GM18520 (cell line): ENCODE results near the gene THAP4.
A peak's percentile ranks its signal among the peaks of the same experiment; 100 is the strongest.

Experiments used
- ATAC-seq: cut with Tn5 transposase; IDR thresholded peaks from one replicate; pipeline ENCODE4 v1.9.1; 2021; ENCODE audit not compliant: unreplicated experiment

The THAP4 gene, protein sequence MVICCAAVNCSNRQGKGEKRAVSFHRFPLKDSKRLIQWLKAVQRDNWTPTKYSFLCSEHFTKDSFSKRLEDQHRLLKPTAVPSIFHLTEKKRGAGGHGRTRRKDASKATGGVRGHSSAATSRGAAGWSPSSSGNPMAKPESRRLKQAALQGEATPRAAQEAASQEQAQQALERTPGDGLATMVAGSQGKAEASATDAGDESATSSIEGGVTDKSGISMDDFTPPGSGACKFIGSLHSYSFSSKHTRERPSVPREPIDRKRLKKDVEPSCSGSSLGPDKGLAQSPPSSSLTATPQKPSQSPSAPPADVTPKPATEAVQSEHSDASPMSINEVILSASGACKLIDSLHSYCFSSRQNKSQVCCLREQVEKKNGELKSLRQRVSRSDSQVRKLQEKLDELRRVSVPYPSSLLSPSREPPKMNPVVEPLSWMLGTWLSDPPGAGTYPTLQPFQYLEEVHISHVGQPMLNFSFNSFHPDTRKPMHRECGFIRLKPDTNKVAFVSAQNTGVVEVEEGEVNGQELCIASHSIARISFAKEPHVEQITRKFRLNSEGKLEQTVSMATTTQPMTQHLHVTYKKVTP

GRCh38 chr2:241637018-241637794, at the start of gene THAP4, which contains the start of gene ATG4B:
Gene THAP4 (minus strand): TSS chr2:241637158. CDS start chr2:241637017, 141 bp downstream.
Gene ATG4B (plus strand): TSS chr2:241637693. CDS start chr2:241637715, 22 bp downstream.
- ATAC-seq, result peak; percentile 60

DNA sequence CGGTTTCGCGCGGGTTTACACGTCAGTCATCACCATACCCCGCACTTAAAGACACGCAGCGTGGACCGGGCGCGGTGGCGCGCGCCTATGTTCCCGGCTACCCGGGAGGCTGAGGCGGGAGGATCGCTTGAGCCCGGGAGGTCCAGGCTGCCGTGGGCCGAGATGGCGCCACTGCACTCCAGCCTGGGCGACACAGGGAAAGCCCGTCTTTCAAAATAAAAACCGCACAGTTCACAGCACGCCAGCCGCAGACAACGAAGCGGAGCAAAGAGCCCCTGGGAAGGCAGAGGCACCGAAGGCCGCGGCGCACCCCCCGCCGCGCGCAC, 49.3 kb upstream of the THAP4 start:
- no peak for ATAC-seq

DNA sequence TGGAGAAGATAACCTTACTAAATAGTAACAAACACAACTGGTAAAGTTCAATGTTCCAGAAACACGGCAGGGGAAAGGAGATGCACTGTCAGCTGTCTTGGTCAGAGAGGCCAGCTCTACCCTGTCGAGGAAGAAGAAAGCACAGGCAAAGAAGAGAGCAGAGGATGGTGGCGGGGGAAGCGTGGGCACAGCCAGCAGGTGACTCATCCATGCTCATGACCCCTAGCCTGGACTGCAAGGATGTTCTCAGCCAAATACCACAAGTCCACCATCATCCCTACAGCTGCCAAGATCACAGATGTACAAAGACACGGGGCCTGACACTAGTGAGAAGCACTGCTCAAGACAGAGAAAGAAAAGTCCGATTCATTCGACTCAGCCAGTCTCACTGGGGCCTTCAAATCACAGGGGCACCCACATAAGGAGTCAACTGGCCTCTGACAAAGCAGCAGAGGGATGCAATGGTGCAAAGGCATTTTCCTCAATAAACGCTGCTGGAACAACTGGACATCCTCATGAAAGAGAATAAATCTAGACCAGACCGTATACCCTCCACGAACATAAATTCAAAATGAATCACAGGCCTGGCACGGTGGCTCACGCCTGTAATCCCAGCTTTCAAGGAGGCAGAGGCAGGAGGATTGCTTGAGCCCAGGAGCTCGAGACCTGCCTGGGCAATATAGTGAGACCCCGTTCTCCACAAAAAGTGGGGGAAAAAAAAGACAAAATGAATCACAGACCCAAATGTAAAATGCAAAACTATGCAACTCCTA, 44.1 kb upstream of the THAP4 start:
- ATAC-seq, result no peak

GRCh38 chr2:241680044-241680443, 43.1 kb upstream of the THAP4 start:
- no peak for ATAC-seq

DNA sequence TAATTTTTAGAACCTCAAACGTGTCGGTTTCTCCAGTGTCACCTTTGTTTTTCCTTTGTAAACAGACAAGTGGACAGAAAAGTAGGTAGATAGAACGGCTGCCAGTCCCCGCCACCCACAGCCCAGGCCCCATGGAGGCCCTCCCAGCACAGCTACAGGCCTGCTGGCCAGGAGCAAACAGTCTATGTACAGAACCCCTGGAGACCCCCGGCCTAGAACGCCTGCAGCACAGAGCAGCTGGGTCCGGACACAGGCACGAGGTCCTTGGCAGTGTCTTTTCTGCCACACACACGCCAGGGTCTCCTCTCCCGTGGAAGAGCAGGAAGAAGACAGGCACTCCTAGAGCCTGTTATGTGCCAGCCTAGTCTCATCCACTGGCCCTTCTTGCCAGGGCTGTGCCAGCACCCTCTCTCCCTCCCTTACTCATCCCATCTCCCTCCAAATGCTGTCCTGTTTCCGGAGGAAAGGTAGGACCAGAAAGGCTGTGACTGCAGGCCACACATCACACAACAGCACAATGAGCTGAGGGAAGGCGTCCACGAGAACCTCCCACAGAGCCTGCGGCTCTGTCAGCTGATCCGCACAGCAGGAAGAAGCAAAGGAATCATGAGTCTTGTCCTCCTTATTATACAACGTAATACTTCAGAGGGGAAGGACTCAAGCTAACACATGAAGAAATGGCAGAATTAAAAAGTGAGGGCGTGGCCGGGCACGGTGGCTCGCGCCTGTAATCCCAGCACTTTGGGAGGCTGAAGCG, 42.0 kb upstream of the THAP4 start:
- no peak for ATAC-seq

- no peak for ATAC-seq
Measured at GRCh38 chr2:241678307-241678706, 41.3 kb upstream of the THAP4 start.

- no peak for ATAC-seq
Measured at GRCh38 chr2:241677392-241677791, 40.4 kb upstream of the THAP4 start.

- ATAC-seq, result no peak
Measured at GRCh38 chr2:241676665-241677064, 39.7 kb upstream of the THAP4 start.

DNA sequence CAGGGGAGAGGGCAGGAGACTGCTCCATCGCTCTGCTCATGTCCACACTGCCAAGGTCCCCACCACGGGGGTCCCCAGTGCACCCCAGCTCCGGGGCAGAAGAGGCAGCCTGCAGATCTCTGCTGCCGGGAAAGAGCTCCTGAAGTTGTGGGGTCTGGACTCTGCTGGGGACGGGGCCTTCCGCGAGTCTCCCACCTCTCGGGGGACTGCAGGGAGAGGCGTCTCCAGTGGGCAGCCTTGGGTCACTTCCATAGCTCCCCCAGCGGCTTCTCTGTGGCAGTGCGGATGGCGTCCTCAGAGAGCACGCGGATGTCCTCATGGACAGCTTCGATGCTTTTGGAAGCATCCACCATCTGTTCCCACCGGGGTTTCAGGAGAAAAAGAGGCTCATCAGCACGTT, 38.9 kb upstream of the THAP4 start:
- ATAC-seq, result no peak

- ATAC-seq, result no peak
Measured at GRCh38 chr2:241673797-241674725, 37.1 kb upstream of the THAP4 start.

DNA sequence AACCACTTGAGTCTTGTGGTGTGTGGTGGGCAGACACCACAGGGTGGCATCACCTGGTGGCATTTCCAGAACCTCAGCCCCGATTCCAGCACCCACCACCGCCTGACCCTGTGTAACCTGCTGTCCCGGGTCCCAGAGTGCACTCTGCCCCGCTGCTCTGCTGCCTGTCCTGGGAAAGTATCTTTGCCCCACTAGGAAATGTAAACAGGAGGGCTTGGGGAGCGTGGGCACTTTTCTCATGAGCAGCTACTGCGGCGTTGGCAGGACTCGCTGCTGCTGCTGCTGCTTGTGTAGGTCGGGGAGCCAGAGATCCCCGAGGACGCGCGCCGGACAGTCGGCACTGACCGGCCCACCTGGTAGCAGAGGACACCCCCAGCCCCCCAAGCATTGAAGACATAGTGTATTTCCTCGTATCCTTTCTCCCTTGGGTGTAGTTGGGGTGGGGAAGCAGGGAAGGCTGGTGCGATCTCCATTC, 36.3 kb upstream of the THAP4 start:
- no peak for ATAC-seq

- no peak for ATAC-seq
Measured at GRCh38 chr2:241672243-241673188, 35.6 kb upstream of the THAP4 start.

DNA sequence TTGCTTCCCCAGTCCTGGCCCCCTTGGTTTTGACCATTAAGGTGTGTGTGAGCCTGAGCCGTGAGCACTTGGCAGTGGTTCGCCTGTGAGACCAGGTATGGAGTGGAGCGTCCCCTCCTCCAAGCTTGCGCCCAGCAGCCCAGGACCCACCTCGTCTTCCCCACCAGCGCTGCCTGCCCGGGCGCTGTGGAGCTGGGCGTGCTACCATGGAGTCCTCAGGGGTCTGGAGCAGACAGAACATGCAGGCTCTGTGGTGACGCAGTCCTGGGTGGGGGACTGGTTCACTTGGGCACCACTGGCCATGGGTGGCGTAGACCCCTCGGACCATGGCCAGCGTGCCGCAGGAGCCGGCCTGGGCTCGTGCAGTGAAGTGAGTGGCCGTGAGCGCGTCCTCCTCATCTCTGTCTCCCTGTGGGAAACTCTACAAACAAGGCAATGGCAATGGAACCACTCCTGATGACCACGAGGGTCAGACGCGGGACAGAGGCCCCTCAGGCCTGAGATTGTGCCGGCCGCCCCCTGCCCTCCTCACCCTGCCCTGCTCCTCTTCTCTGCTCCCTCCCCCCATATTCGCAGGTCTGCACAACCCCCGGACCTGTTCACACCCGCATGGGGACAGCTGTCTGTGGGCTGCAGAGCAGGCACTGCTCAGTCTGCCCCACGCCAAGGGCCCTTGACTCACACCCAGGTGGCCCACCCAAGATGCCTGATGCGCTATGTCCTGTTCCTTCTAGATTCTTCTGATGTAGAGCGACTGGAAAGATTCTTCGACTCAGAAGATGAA, 34.7 kb upstream of the THAP4 start:
- no peak for ATAC-seq

- no peak for ATAC-seq
Measured at GRCh38 chr2:241670333-241671110, 33.6 kb upstream of the THAP4 start.

GRCh38 chr2:241668839-241669238, 31.9 kb upstream of the THAP4 start:
- no peak for ATAC-seq

DNA sequence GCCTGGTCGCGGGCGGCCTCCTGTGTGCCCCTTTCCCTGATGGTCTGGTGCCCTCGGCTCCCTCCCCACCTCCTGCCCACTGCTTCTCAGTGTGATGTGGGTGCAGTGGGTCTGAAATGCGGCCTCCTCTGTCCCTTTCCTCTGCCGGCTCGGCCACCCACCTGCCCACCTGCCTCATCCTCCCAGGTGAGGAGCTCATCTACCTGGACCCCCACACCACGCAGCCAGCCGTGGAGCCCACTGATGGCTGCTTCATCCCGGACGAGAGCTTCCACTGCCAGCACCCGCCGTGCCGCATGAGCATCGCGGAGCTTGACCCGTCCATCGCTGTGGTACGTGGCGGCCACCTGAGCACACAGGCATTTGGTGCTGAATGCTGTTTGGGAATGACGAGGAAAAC, 31.4 kb upstream of the THAP4 start:
- no peak for ATAC-seq
